Astrocyte (in vitro differentiated cells and primary cell): ENCODE data around the gene TRMT1. TPM values are rescaled to one million over a fixed set of nuclear protein-coding genes. Genes with fewer than 3 reads are reported as not detected.

ENCODE experiments used
- DNase-seq: peaks from one replicate; pipeline ENCODE4 v3.0.0-alpha.2; 2010; ENCODE audit warnings: low read depth
- FAIRE-seq: peaks from 2 replicates; lab custom pipeline; 2011; peaks lifted over from hg19 to GRCh38; lab: Jason Lieb, UNC
- H2AFZ ChIP-seq: 2 replicates; pipeline ENCODE4 v1.6.0; 2012; ENCODE audit warnings: low read depth, low read length, inconsistent platforms
- H3K27ac ChIP-seq: 2 replicates; pipeline ENCODE4 v1.5.1; 2011; ENCODE audit warnings: low read depth, low read length, inconsistent platforms
- H3K27me3 ChIP-seq: 2 replicates; pipeline ENCODE4 v1.6.0; 2011; ENCODE audit warnings: low read length, inconsistent platforms; ENCODE audit not compliant: insufficient read depth
- H3K36me3 ChIP-seq: 2 replicates; pipeline ENCODE4 v1.5.1; 2011; ENCODE audit warnings: low read length, inconsistent platforms; ENCODE audit not compliant: insufficient read depth
- H3K4me1 ChIP-seq: 2 replicates; pipeline ENCODE4 v1.5.1; 2011; ENCODE audit warnings: low read length, inconsistent platforms; ENCODE audit not compliant: insufficient read depth
- H3K4me2 ChIP-seq: 2 replicates; pipeline ENCODE4 v1.6.0; 2012; ENCODE audit warnings: low read length, inconsistent platforms
- H3K4me3 ChIP-seq: 2 replicates; pipeline ENCODE4 v1.5.1; 2011; ENCODE audit warnings: low read depth, mild to moderate bottlenecking, low read length, inconsistent platforms; ENCODE audit not compliant: insufficient read depth
- H3K79me2 ChIP-seq: 2 replicates; pipeline ENCODE4 v1.6.0; 2012; ENCODE audit warnings: mild to moderate bottlenecking, low read length, inconsistent platforms; ENCODE audit not compliant: insufficient read depth
- H3K9ac ChIP-seq: 2 replicates; pipeline ENCODE4 v1.6.0; 2012; ENCODE audit warnings: mild to moderate bottlenecking, low read length, inconsistent platforms
- H3K9me3 ChIP-seq: 2 replicates; pipeline ENCODE4 v1.5.1; 2012; ENCODE audit warnings: low read depth, mild to moderate bottlenecking, low read length, inconsistent platforms; ENCODE audit not compliant: insufficient read depth
- H4K20me1 ChIP-seq: 2 replicates; pipeline ENCODE4 v1.6.0; 2012; ENCODE audit warnings: low read length, inconsistent platforms; ENCODE audit not compliant: insufficient read depth
- H3K27ac Mint-ChIP-seq: one replicate; pipeline ENCODE4 v1.8.0; 2021; ENCODE audit warnings: mild to moderate bottlenecking, mixed read lengths; ENCODE audit not compliant: unreplicated experiment
- H3K27me3 Mint-ChIP-seq: one replicate; pipeline ENCODE4 v1.8.0; 2021; ENCODE audit warnings: low read depth, mixed read lengths; ENCODE audit not compliant: unreplicated experiment
- H3K36me3 Mint-ChIP-seq: one replicate; pipeline ENCODE4 v1.8.0; 2021; ENCODE audit warnings: low read depth, mixed read lengths; ENCODE audit not compliant: unreplicated experiment
- H3K4me1 Mint-ChIP-seq: one replicate; pipeline ENCODE4 v1.8.0; 2021; ENCODE audit warnings: low read depth, mixed read lengths; ENCODE audit not compliant: unreplicated experiment
- H3K4me3 Mint-ChIP-seq: one replicate; pipeline ENCODE4 v1.8.0; 2021; ENCODE audit warnings: mild to moderate bottlenecking, moderate library complexity, mixed read lengths; ENCODE audit not compliant: unreplicated experiment
- H3K9me3 Mint-ChIP-seq: one replicate; pipeline ENCODE4 v1.8.0; 2021; ENCODE audit warnings: mild to moderate bottlenecking, mixed read lengths; ENCODE audit not compliant: unreplicated experiment
- EZH2 ChIP-seq: IDR thresholded peaks from 2 replicates; pipeline ENCODE4 v1.6.1; 2012; ENCODE audit warnings: mild to moderate bottlenecking, low read length, inconsistent platforms; ENCODE audit not compliant: insufficient read depth
- total RNA-seq: library from RNA; stranded (reverse); gene quantifications from 2 replicates; pipeline ENCODE4 v1.2.1, GENCODE V29; 2021
- TF ChIP-seq, protein P1 (sequence below): IDR thresholded peaks from 2 replicates; pipeline ENCODE4 v1.5.1; 2011; ENCODE audit warnings: low read depth, mild to moderate bottlenecking, inconsistent platforms, low read length, moderate library complexity; ENCODE audit not compliant: insufficient read depth

TRMT1 gene
- total RNA-seq, 1 donor from 2014 or later, result 43.3 TPM

DNA sequence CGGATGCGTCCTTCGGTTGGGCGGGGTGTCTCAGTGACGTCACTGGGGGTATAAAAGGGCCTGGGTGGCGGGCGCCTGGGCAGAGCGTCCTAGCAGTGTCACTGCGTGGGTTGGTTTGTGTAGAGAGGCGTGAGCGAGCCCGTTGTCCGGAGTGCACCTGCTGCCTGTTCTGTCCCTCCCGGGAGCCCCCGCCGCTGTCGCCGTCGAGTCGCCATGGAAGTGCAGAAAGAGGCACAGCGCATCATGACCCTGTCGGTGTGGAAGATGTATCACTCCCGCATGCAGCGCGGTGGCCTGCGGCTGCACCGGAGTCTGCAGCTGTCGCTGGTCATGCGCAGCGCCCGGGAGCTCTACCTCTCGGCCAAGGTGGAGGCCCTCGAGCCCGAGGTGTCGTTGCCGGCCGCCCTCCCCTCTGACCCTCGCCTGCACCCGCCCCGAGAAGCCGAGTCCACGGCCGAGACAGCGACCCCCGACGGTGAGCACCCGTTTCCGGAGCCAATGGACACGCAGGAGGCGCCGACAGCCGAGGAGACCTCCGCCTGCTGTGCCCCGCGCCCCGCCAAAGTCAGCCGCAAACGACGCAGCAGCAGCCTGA lies 36.5 kb upstream of the TRMT1 start:
- peaks cover 36% of the 10 kb centered on the region for H4K20me1 ChIP-seq
- H3K4me2 ChIP-seq, result peak overlapping the region; percentile 97
- no peaks in the 10 kb centered on the region for H3K27me3 ChIP-seq
- Mint-ChIP-seq H3K4me1 (peaks cover 9% of the 10 kb centered on the region), H3K4me3 (peak overlapping the region; percentile 95), H3K36me3 (peaks cover 15% of the 10 kb centered on the region), H3K27me3 (no peaks in the 10 kb centered on the region), H3K9me3 (no peaks in the 10 kb centered on the region), H3K27ac (peak overlapping the region; percentile 97)
- H3K4me1 ChIP-seq, result peaks cover 32% of the 10 kb centered on the region
- H3K9me3 ChIP-seq, result no peaks in the 10 kb centered on the region
- peak overlapping the region; percentile 100 for H3K4me3 ChIP-seq
- FAIRE-seq (no peak), DNase-seq (peak; percentile 83)
- no peak overlapping the region for H2AFZ ChIP-seq
- H3K27ac ChIP-seq, result peak overlapping the region; percentile 95
- H3K79me2 ChIP-seq, result peaks cover 60% of the 10 kb centered on the region
- H3K36me3 ChIP-seq, result no peaks in the 10 kb centered on the region
- peak overlapping the region; percentile 100 for H3K9ac ChIP-seq
- TF ChIP-seq, protein P1, sequence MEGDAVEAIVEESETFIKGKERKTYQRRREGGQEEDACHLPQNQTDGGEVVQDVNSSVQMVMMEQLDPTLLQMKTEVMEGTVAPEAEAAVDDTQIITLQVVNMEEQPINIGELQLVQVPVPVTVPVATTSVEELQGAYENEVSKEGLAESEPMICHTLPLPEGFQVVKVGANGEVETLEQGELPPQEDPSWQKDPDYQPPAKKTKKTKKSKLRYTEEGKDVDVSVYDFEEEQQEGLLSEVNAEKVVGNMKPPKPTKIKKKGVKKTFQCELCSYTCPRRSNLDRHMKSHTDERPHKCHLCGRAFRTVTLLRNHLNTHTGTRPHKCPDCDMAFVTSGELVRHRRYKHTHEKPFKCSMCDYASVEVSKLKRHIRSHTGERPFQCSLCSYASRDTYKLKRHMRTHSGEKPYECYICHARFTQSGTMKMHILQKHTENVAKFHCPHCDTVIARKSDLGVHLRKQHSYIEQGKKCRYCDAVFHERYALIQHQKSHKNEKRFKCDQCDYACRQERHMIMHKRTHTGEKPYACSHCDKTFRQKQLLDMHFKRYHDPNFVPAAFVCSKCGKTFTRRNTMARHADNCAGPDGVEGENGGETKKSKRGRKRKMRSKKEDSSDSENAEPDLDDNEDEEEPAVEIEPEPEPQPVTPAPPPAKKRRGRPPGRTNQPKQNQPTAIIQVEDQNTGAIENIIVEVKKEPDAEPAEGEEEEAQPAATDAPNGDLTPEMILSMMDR, result no peak
- TF ChIP-seq EZH2, result no peak

- peak overlapping the region; percentile 8 for H2AFZ ChIP-seq
- H3K27ac Mint-ChIP-seq, result peak overlapping the region; percentile 97
These were observed 35.9 kb upstream of the TRMT1 start for GRCh38 chr19:13152356-13152973.

More at GRCh38 chr19:13152356-13152973, 35.9 kb upstream of the TRMT1 start:
- no peaks in the 10 kb centered on the region for H3K9me3 Mint-ChIP-seq
- H3K4me3 Mint-ChIP-seq, result peak overlapping the region; percentile 95
- TF ChIP-seq EZH2, result no peak
- TF ChIP-seq, protein P1, result no peak
- H3K4me2 ChIP-seq, result peak overlapping the region; percentile 97
- peak overlapping the region; percentile 95 for H3K27ac ChIP-seq
- no peaks in the 10 kb centered on the region for H3K9me3 ChIP-seq
- no peaks in the 10 kb centered on the region for H3K27me3 ChIP-seq
- FAIRE-seq (no peak), DNase-seq (peak; percentile 25)
- peaks cover 60% of the 10 kb centered on the region for H3K79me2 ChIP-seq
- peaks cover 36% of the 10 kb centered on the region for H4K20me1 ChIP-seq
- H3K4me3 ChIP-seq, result peak overlapping the region; percentile 100
- H3K36me3 ChIP-seq, result no peaks in the 10 kb centered on the region
- peaks cover 32% of the 10 kb centered on the region for H3K4me1 ChIP-seq
- peak overlapping the region; percentile 100 for H3K9ac ChIP-seq
- peaks cover 9% of the 10 kb centered on the region for H3K4me1 Mint-ChIP-seq
- peaks cover 15% of the 10 kb centered on the region for H3K36me3 Mint-ChIP-seq
- H3K27me3 Mint-ChIP-seq, result no peaks in the 10 kb centered on the region
